Esophagus (tissue), 2 donors: Measurements from ENCODE around the gene MPC1. TPM values are rescaled to one million over a fixed set of nuclear protein-coding genes. Genes with fewer than 3 reads are reported as not detected.
A peak's percentile ranks its signal among the peaks of the same experiment; 100 is the strongest.

Experiments used
- H3K27ac ChIP-seq, 2 donors: one replicate each; pipeline ENCODE4 v1.5.1; 2013; ENCODE audit warnings: low read depth in 2 of 2, mild to moderate bottlenecking in 2 of 2, inconsistent platforms in 1 of 2, low read length in 1 of 2, moderate library complexity in 1 of 2
- H3K27me3 ChIP-seq, 2 donors: one replicate each; pipeline ENCODE4 v1.6.1; 2013; ENCODE audit warnings: low read length in 2 of 2, control low read depth in 1 of 2, mild to moderate bottlenecking in 1 of 2; ENCODE audit not compliant: insufficient read depth in 2 of 2, control insufficient read depth in 1 of 2
- H3K36me3 ChIP-seq, 2 donors: one replicate each; pipeline ENCODE4 v1.6.1; 2013; ENCODE audit warnings: low read length in 1 of 2; ENCODE audit not compliant: control insufficient read depth in 2 of 2, insufficient read depth in 2 of 2
- H3K4me1 ChIP-seq, 2 donors: one replicate each; pipeline ENCODE4 v1.6.1; 2013; ENCODE audit warnings: low read length in 1 of 2; ENCODE audit not compliant: control insufficient read depth in 2 of 2, insufficient read depth in 2 of 2
- H3K4me3 ChIP-seq, 2 donors: one replicate each; pipeline ENCODE4 v1.5.1; 2013; ENCODE audit warnings: low read length in 2 of 2, mild to moderate bottlenecking in 2 of 2, low read depth in 1 of 2, moderate library complexity in 1 of 2
- H3K9me3 ChIP-seq, 2 donors: one replicate each; pipeline ENCODE4 v1.6.1; 2013; ENCODE audit warnings: mild to moderate bottlenecking in 2 of 2, low read depth in 1 of 2, low read length in 1 of 2, moderate library complexity in 1 of 2; ENCODE audit not compliant: control insufficient read depth in 2 of 2, insufficient read depth in 1 of 2
- WGBS, 2 donors: extraction: QIAGEN DNeasy Blood & Tissue Kit; methylation state at CpG; one replicate each; pipeline ENCODE4 v1.1.7; 2013; 5-methylcytosine and 5-hydroxymethylcytosine counted together
- polyA plus RNA-seq, 2 donors: library from polyadenylated mRNA; stranded (reverse); fragments of 200-250 nt; gene quantifications; one replicate each; pipeline ENCODE4 v1.2.3, GENCODE V29; 2013
- donor health status: healthy with polysubstance abuse.
- donor health status: Bipolar disorder and iron deficiency.

MPC1 gene
- 10 to 100 TPM; 53.0 to 65.5 TPM for polyA plus RNA-seq

GRCh38 chr6:166382933-166383801 lies at the start of gene MPC1:
Gene MPC1 (minus strand): TSS chr6:166382940. CDS start chr6:166382876, 64 bp downstream.
- no peaks in the 10 kb centered on the region for H3K9me3 ChIP-seq
- H3K27me3 ChIP-seq, result no peaks in the 10 kb centered on the region
- H3K36me3 ChIP-seq, result no peaks in the 10 kb centered on the region
- H3K27ac ChIP-seq, result peak within 1 kb of the TSS; percentile 96
- H3K4me3 ChIP-seq, result peak within 1 kb of the TSS; percentile 93 to 95
- H3K4me1 ChIP-seq, result no peaks in the 10 kb centered on the region
- 0% methylated on average over 62 to 94 of the region's 94 CpGs for WGBS, 2 donors

- no peaks in the 10 kb centered on the region for H3K27me3 ChIP-seq
- H3K4me1 ChIP-seq, result no peaks in the 10 kb centered on the region
- peaks cover 0 to 2% of the 10 kb centered on the region in 2 donors for H3K9me3 ChIP-seq
- no peaks in the 10 kb centered on the region for H3K36me3 ChIP-seq
- 96 to 97% methylated on average over 17 of the region's 17 CpGs for WGBS, 2 donors
- H3K27ac ChIP-seq, result no peak overlapping the region
- no peak overlapping the region for H3K4me3 ChIP-seq
Observed at GRCh38 chr6:166430269-166430668, 47.5 kb upstream of the MPC1 start.

DNA sequence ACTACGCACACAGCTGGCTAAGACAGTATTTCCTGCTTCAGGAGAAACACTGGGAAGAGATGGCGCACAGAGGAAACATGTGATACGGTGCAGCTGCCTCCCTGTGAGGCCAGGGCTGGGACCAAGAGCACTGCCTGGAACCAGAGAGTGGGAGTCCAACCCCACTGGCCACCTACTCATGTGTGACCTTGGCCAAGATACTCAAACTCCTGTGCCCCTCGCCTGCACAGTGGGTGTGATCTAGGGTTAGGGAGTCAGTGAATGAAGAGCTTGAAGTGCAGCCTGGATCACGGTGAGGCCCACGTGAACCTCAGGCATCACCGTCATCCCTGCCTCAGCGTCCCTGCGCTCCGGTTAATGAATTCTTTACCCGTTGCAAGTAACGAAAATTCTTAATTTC lies 41.7 kb upstream of the MPC1 start:
- WGBS, 2 donors, result 93% methylated on average over 12 of the region's 12 CpGs
- Histone ChIP-seq H3K27me3 (no peaks in the 10 kb centered on the region), H3K9me3 (peaks cover 0 to 2% of the 10 kb centered on the region in 2 donors), H3K4me1 (peaks cover 0 to 2% of the 10 kb centered on the region in 2 donors), H3K36me3 (peaks cover 3 to 14% of the 10 kb centered on the region in 2 donors), H3K27ac (no peak overlapping the region), H3K4me3 (no peak overlapping the region)

GRCh38 chr6:166423781-166424180 lies 41.0 kb upstream of the MPC1 start:
- Histone ChIP-seq H3K27ac (no peak overlapping the region), H3K27me3 (no peaks in the 10 kb centered on the region), H3K36me3 (peaks cover 5 to 14% of the 10 kb centered on the region in 2 donors), H3K4me1 (peaks cover 0 to 2% of the 10 kb centered on the region in 2 donors), H3K9me3 (no peaks in the 10 kb centered on the region), H3K4me3 (no peak overlapping the region)
- WGBS, 2 donors, result 85 to 92% methylated on average over 7 of the region's 7 CpGs

DNA sequence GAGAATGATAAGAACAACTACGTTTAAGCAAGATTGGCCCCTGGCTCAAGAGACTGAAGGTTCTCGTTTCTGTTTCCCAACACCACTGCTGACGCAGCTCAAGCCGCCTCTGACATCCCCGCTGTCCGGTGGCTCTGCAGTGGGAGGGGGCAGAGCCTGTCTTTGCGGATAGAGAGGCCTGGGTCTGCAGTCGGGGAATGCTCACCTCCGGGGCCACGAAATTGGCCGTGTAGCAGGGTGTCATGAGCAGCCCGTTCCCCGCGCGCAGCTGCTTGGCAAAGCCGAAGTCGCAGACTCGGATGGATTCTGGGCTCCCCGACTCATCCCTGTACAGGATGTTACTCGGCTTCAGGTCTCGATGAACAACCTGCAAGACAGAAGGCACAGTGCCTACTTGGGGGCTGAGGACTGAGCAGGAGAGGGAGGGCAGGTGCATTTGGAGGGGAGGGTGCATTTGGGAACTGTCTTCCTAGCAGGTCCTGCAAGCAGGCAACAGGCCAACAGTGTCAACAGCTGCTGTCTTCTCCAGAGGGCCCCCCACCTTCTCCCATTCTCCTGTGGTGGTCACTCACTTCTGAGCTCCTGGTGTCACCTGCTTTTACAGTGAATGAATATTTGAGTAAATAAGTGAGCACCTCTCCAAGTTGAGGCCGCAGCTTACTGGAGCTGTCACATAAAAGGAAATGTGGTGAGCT lies 40.5 kb upstream of the MPC1 start:
- H3K9me3 ChIP-seq, result no peaks in the 10 kb centered on the region
- 92 to 93% methylated on average over 22 of the region's 22 CpGs for WGBS, 2 donors
- no peak overlapping the region for H3K4me3 ChIP-seq
- peaks cover 0 to 2% of the 10 kb centered on the region in 2 donors for H3K4me1 ChIP-seq
- no peak overlapping the region for H3K27ac ChIP-seq
- no peaks in the 10 kb centered on the region for H3K27me3 ChIP-seq
- H3K36me3 ChIP-seq, result peaks cover 5 to 14% of the 10 kb centered on the region in 2 donors

DNA sequence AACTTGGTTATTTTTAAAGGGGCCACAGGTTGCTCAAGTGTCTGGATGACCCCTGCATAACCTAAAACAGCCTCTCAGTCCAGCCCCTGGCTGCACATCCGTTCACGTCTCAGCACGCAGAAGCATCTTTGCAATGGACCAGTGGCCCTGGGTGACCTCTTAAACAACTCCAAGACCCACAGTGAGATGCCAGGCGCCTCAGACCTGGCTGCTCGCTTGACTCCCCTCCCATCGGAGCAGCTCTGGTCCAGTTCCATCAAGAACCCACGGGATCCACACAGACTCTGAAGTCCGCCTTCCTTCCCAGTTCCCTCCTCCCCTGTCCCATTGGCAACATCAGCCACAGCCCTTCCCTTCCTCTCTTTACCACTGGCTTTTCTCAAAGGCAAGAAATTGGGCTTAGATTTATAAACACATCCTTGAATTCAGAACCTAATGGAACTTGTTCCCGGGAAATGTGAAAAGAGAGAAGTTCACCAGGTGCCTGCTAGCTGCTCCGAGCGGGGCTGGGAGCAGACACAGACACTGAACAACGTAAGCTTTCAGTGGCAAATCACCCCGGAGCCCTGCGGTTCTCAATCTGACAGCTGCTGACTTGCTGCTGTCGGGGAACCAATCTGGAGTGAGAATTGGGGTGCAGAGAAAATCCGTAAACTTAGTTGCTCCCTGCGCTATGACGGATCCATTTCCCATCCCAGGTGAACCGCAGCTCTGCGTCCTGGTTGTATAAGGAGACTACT lies 39.6 kb upstream of the MPC1 start:
- WGBS, 2 donors, result 93 to 95% methylated on average over 20 of the region's 20 CpGs
- no peak overlapping the region for H3K4me3 ChIP-seq
- H3K36me3 ChIP-seq, result peaks cover 5 to 14% of the 10 kb centered on the region in 2 donors
- no peak overlapping the region for H3K27ac ChIP-seq
- peaks cover 0 to 2% of the 10 kb centered on the region in 2 donors for H3K4me1 ChIP-seq
- no peaks in the 10 kb centered on the region for H3K9me3 ChIP-seq
- no peaks in the 10 kb centered on the region for H3K27me3 ChIP-seq

GRCh38 chr6:166420351-166420750 lies 37.6 kb upstream of the MPC1 start:
- 66 to 67% methylated on average over 6 of the region's 6 CpGs for WGBS, 2 donors
- peaks cover 5 to 18% of the 10 kb centered on the region in 2 donors for H3K36me3 ChIP-seq
- H3K27me3 ChIP-seq, result no peaks in the 10 kb centered on the region
- peaks cover 0 to 5% of the 10 kb centered on the region in 2 donors for H3K9me3 ChIP-seq
- H3K4me3 ChIP-seq, result no peak overlapping the region
- H3K4me1 ChIP-seq, result peaks cover 0 to 9% of the 10 kb centered on the region in 2 donors
- no peak overlapping the region for H3K27ac ChIP-seq

- Histone ChIP-seq H3K4me3 (no peak overlapping the region), H3K36me3 (peaks cover 5 to 18% of the 10 kb centered on the region in 2 donors), H3K27ac (peak overlapping the region; percentile 22 to 43), H3K4me1 (peaks cover 0 to 9% of the 10 kb centered on the region in 2 donors), H3K27me3 (no peaks in the 10 kb centered on the region), H3K9me3 (peaks cover 0 to 5% of the 10 kb centered on the region in 2 donors)
- 94 to 96% methylated on average over 15 of the region's 15 CpGs for WGBS, 2 donors
Observed at GRCh38 chr6:166419717-166420116, 37.0 kb upstream of the MPC1 start.

DNA sequence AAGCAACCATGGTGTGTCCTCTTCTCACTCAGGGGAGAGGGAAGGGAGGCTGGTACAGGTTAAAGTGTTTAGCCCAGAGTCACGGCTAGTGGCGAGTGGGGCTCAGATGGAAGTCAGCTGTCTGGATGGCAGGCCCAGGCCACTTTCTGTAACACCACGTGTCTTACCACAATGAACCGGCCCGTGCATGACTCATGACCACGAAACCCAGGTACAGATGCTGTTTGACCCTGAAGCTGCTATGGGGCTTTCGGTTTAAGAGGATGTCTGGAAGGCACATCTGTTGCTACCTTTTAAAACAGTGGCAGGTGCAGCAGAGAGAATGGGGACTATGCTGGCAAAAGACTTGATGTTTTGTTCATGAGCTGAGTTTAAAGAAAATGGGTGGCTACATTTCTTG lies 36.5 kb upstream of the MPC1 start:
- WGBS, 2 donors, result 63 to 71% methylated on average over 7 of the region's 7 CpGs
- Histone ChIP-seq H3K27me3 (no peaks in the 10 kb centered on the region), H3K4me3 (no peak overlapping the region), H3K27ac (peak overlapping the region; percentile 11 to 43), H3K9me3 (peaks cover 0 to 5% of the 10 kb centered on the region in 2 donors), H3K36me3 (peaks cover 5 to 18% of the 10 kb centered on the region in 2 donors), H3K4me1 (peaks cover 0 to 9% of the 10 kb centered on the region in 2 donors)
